ENCODE results near the gene MUC4. TPM values are rescaled to one million over a fixed set of nuclear protein-coding genes. Genes with fewer than 3 reads are reported as not detected.

The MUC4 gene
- polyA plus RNA-seq, 1 donor from 2014 or later = not detected

- H3K9me2 ChIP-seq (ENCODE audit: insufficient read depth, low read length) = no peaks in the 10 kb centered on the region
- no peak overlapping the region for H3K9ac ChIP-seq (ENCODE audit: low read length)
- no peak overlapping the region for H3K4me3 ChIP-seq (ENCODE audit: low read length)
- H3F3A ChIP-seq (ENCODE audit: insufficient read depth, low read length, poor library complexity, severe bottlenecking) = no peaks in the 10 kb centered on the region
- no peak overlapping the region for H3K4me2 ChIP-seq (ENCODE audit: low read length)
- no peak overlapping the region for H2AFZ ChIP-seq (ENCODE audit: low read depth, low read length)
- TF ChIP-seq, protein P1, sequence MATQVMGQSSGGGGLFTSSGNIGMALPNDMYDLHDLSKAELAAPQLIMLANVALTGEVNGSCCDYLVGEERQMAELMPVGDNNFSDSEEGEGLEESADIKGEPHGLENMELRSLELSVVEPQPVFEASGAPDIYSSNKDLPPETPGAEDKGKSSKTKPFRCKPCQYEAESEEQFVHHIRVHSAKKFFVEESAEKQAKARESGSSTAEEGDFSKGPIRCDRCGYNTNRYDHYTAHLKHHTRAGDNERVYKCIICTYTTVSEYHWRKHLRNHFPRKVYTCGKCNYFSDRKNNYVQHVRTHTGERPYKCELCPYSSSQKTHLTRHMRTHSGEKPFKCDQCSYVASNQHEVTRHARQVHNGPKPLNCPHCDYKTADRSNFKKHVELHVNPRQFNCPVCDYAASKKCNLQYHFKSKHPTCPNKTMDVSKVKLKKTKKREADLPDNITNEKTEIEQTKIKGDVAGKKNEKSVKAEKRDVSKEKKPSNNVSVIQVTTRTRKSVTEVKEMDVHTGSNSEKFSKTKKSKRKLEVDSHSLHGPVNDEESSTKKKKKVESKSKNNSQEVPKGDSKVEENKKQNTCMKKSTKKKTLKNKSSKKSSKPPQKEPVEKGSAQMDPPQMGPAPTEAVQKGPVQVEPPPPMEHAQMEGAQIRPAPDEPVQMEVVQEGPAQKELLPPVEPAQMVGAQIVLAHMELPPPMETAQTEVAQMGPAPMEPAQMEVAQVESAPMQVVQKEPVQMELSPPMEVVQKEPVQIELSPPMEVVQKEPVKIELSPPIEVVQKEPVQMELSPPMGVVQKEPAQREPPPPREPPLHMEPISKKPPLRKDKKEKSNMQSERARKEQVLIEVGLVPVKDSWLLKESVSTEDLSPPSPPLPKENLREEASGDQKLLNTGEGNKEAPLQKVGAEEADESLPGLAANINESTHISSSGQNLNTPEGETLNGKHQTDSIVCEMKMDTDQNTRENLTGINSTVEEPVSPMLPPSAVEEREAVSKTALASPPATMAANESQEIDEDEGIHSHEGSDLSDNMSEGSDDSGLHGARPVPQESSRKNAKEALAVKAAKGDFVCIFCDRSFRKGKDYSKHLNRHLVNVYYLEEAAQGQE (IDR thresholded peaks at IDR 0.05; ENCODE audit: borderline replicate concordance) = no peak
- TF ChIP-seq POLR2AphosphoS5 (IDR thresholded peaks at IDR 0.05) (no peak), TAF1 (IDR thresholded peaks at IDR 0.05; ENCODE audit: low read depth) (no peak), EP300 (conservative IDR thresholded peaks at IDR 0.05; ENCODE audit: poor library complexity, severe bottlenecking) (no peak), CTCF (IDR thresholded peaks at IDR 0.05; ENCODE audit: poor library complexity, severe bottlenecking) (no peak), RAD21 (conservative IDR thresholded peaks at IDR 0.05) (no peak), SMC3 (conservative IDR thresholded peaks at IDR 0.05; ENCODE audit: poor library complexity) (no peak), MXI1 (conservative IDR thresholded peaks at IDR 0.05; ENCODE audit: poor library complexity, severe bottlenecking) (no peak), EZH2 (IDR thresholded peaks at IDR 0.05; ENCODE audit: borderline replicate concordance, insufficient read depth, low read length, poor library complexity, severe bottlenecking) (no peak)
- no peaks in the 10 kb centered on the region for H3K27me3 ChIP-seq (ENCODE audit: insufficient read depth, low read depth, low read length)
- no peak overlapping the region for H3K27ac ChIP-seq (ENCODE audit: low read length)
- no peaks in the 10 kb centered on the region for H3K36me3 ChIP-seq (ENCODE audit: insufficient read depth, low read length)
- H3K79me2 ChIP-seq (replicated peaks; ENCODE audit: insufficient read depth, low read length) = no peaks in the 10 kb centered on the region
- H4K20me1 ChIP-seq (ENCODE audit: insufficient read depth) = no peaks in the 10 kb centered on the region
- no peaks in the 10 kb centered on the region for H3K9me3 ChIP-seq (ENCODE audit: low read length)
Measured at GRCh38 chr3:195777975-195778374, 33.8 kb downstream of the MUC4 start.

- H3F3A ChIP-seq (ENCODE audit: insufficient read depth, low read length, poor library complexity, severe bottlenecking) = no peaks in the 10 kb centered on the region
- no peak overlapping the region for H3K27ac ChIP-seq (ENCODE audit: low read length)
- H2AFZ ChIP-seq (ENCODE audit: low read depth, low read length) = no peak overlapping the region
- no peak overlapping the region for H3K9ac ChIP-seq (ENCODE audit: low read length)
- no peaks in the 10 kb centered on the region for H3K36me3 ChIP-seq (ENCODE audit: insufficient read depth, low read length)
- no peak for TF ChIP-seq MXI1 (conservative IDR thresholded peaks at IDR 0.05; ENCODE audit: poor library complexity, severe bottlenecking)
- no peak for TF ChIP-seq SMC3 (conservative IDR thresholded peaks at IDR 0.05; ENCODE audit: poor library complexity)
- TF ChIP-seq TAF1 (IDR thresholded peaks at IDR 0.05; ENCODE audit: low read depth) = no peak
- TF ChIP-seq EZH2 (IDR thresholded peaks at IDR 0.05; ENCODE audit: borderline replicate concordance, insufficient read depth, low read length, poor library complexity, severe bottlenecking) = no peak
- TF ChIP-seq EP300 (conservative IDR thresholded peaks at IDR 0.05; ENCODE audit: poor library complexity, severe bottlenecking) = no peak
- TF ChIP-seq, protein P1 (IDR thresholded peaks at IDR 0.05; ENCODE audit: borderline replicate concordance) = no peak
- no peak for TF ChIP-seq RAD21 (conservative IDR thresholded peaks at IDR 0.05)
- TF ChIP-seq POLR2AphosphoS5 (IDR thresholded peaks at IDR 0.05) = no peak
- no peak for TF ChIP-seq CTCF (IDR thresholded peaks at IDR 0.05; ENCODE audit: poor library complexity, severe bottlenecking)
- no peaks in the 10 kb centered on the region for H3K9me2 ChIP-seq (ENCODE audit: insufficient read depth, low read length)
- H3K27me3 ChIP-seq (ENCODE audit: insufficient read depth, low read depth, low read length) = no peaks in the 10 kb centered on the region
- no peaks in the 10 kb centered on the region for H4K20me1 ChIP-seq (ENCODE audit: insufficient read depth)
- H3K4me3 ChIP-seq (ENCODE audit: low read length) = no peak overlapping the region
- no peaks in the 10 kb centered on the region for H3K79me2 ChIP-seq (replicated peaks; ENCODE audit: insufficient read depth, low read length)
- no peaks in the 10 kb centered on the region for H3K9me3 ChIP-seq (ENCODE audit: low read length)
- no peak overlapping the region for H3K4me2 ChIP-seq (ENCODE audit: low read length)
Measured at GRCh38 chr3:195774917-195775316, 36.8 kb downstream of the MUC4 start.
